ENCODE measurements around the gene C6orf47. TPM values are rescaled to one million over a fixed set of nuclear protein-coding genes. Genes with fewer than 3 reads are reported as not detected.

C6orf47 gene
- polyA plus RNA-seq, 2 of the 4 experiments (the other 2 are of a cell fraction) = 6.0 to 13.6 TPM

GRCh38 chr6:31619805-31620585 lies 40.6 kb downstream of the C6orf47 start:
- DNase-seq (ENCODE audit: low read depth in 1 of 2, low spot score in 1 of 2) (peak; percentile 92 to 99), FAIRE-seq (no peak), ATAC-seq (peak; percentile 92 to 93)
- TF ChIP-seq NPAS2 (CRISPR knock-in tag; IDR thresholded peaks at IDR 0.05; ENCODE audit: borderline replicate concordance) (no peak), POLR2A (IDR thresholded peaks at IDR 0.05; ENCODE audit: low read length) (peak; percentile 47), E2F6 (IDR thresholded peaks at IDR 0.05; ENCODE audit: borderline replicate concordance, low read depth) (peak; percentile 94), PHF8 (IDR thresholded peaks at IDR 0.05; ENCODE audit: borderline replicate concordance, low read depth) (peak; percentile 74; the same call in 1 of the 2 replicates), MAFK (IDR thresholded peaks at IDR 0.05; ENCODE audit: partially characterized antibody) (peak; percentile 34), ZSCAN20 (CRISPR knock-in tag; IDR thresholded peaks at IDR 0.05) (no peak), HDAC2 (IDR thresholded peaks at IDR 0.05) (no peak), NFE2L2 (conservative IDR thresholded peaks at IDR 0.05; ENCODE audit: low read length) (no peak), MAX (IDR thresholded peaks at IDR 0.05) (peak; percentile 81), REST (IDR thresholded peaks at IDR 0.05) (peak; percentile 43), BCL3 (IDR thresholded peaks at IDR 0.05) (peak; percentile 57; the same call in 1 of the 3 replicates)
- peak overlapping the region; percentile 48 for H3K4me3 ChIP-seq
- no peaks in the 10 kb centered on the region for H3K9me3 ChIP-seq
- ChIA-PET CTCF (interaction anchor here (0.5 to 0.6 kb wide), 2 partner anchors 19 to 350 kb away, joined by 3 to 5 read pairs; no protein-coding TSS in a partner anchor), POLR2A (interaction anchor here (0.7 to 1.7 kb wide), 5 partner anchors 13 to 79 kb away, joined by 3 to 8 read pairs (median 5); partner anchors contain the start of genes C6orf47, DDX39B and NFKBIL1)
- H3K4me2 ChIP-seq = peak overlapping the region; percentile 96
- 2% methylated on average over 50 of the region's 50 CpGs for WGBS (ENCODE audit: missing lambda C conversion rate)
- peak overlapping the region; percentile 92 for H3K27ac ChIP-seq
- peaks cover 15% of the 10 kb centered on the region for H3K4me1 ChIP-seq

GRCh38 chr6:31617010-31617409 lies 43.6 kb downstream of the C6orf47 start:
- ATAC-seq (no peak), DNase-seq (ENCODE audit: low read depth in 1 of 2, low spot score in 1 of 2) (no peak), FAIRE-seq (no peak)
- Histone ChIP-seq H3K4me3 (no peak overlapping the region), H3K4me2 (no peak overlapping the region), H3K4me1 (peaks cover 6% of the 10 kb centered on the region), H3K27ac (no peak overlapping the region), H3K9me3 (no peaks in the 10 kb centered on the region)
- POLR2A ChIA-PET = no interaction called here
- CTCF ChIA-PET = interaction anchor here (1.1 kb wide), 1 partner anchor 18 kb away, joined by 8 read pairs; no protein-coding TSS in a partner anchor
- TF ChIP-seq CHD2 (IDR thresholded peaks at IDR 0.05; ENCODE audit: low read length, partially characterized antibody) = no peak
- 92% methylated on average over 2 of the region's 2 CpGs for WGBS (ENCODE audit: missing lambda C conversion rate)

GRCh38 chr6:31615748-31616147 lies 44.8 kb downstream of the C6orf47 start:
- WGBS (ENCODE audit: missing lambda C conversion rate) = 78% methylated on average over 7 of the region's 7 CpGs
- Histone ChIP-seq H3K4me2 (no peak overlapping the region), H3K4me3 (no peak overlapping the region), H3K4me1 (peaks cover 4% of the 10 kb centered on the region; the same call in 2 of the 3 replicates), H3K27ac (no peak overlapping the region), H3K9me3 (no peaks in the 10 kb centered on the region)
- CTCF ChIA-PET = interaction anchor here (0.9 to 2.0 kb wide), 2 partner anchors 17 to 69 kb away, joined by 4 to 5 read pairs; partner anchors contain the start of gene ATP6V1G2
- POLR2A ChIA-PET = interaction anchor here (0.5 kb wide), 1 partner anchor 23 kb away, joined by 4 read pairs; no protein-coding TSS in a partner anchor
- DNase-seq (ENCODE audit: low read depth in 1 of 2, low spot score in 1 of 2) (no peak), FAIRE-seq (no peak), ATAC-seq (no peak)
- no peak for TF ChIP-seq ZFP36 (IDR thresholded peaks at IDR 0.05; ENCODE audit: borderline replicate concordance, partially characterized antibody)
- no peak for TF ChIP-seq TP53 (CRISPR knock-in tag; IDR thresholded peaks at IDR 0.05)
- TF ChIP-seq ELK1 (IDR thresholded peaks at IDR 0.05; ENCODE audit: low read depth, low read length) = no peak
- TF ChIP-seq MYC (IDR thresholded peaks at IDR 0.05; ENCODE audit: borderline replicate concordance, low read length) = no peak
- no peak for TF ChIP-seq GATA3 (IDR thresholded peaks at IDR 0.05; ENCODE audit: borderline replicate concordance)
- TF ChIP-seq CHD4 (IDR thresholded peaks at IDR 0.05; ENCODE audit: borderline replicate concordance) = no peak
- TF ChIP-seq NFE2L2 (conservative IDR thresholded peaks at IDR 0.05; ENCODE audit: low read length) = no peak
- no peak for TF ChIP-seq REST (IDR thresholded peaks at IDR 0.05)
- TF ChIP-seq CBX2 (IDR thresholded peaks at IDR 0.05; ENCODE audit: borderline replicate concordance, low read depth) = no peak
- no peak for TF ChIP-seq CEBPB (IDR thresholded peaks at IDR 0.05)
- TF ChIP-seq PHF8 (IDR thresholded peaks at IDR 0.05; ENCODE audit: borderline replicate concordance, low read depth) = no peak

Measured in A549 (cell line).